GM18868 (cell line): ENCODE data around the gene NUP210.
A peak's percentile ranks its signal among the peaks of the same experiment; 100 is the strongest.
"Not testable (repeated sequence)": the region's sequence is repeated elsewhere in the genome, so short reads cannot be mapped to it uniquely, and the experiment has no call there.

Experiments
- ATAC-seq: cut with Tn5 transposase; IDR thresholded peaks from one replicate; pipeline ENCODE4 v1.9.1; 2021; ENCODE audit warnings: mild to moderate bottlenecking, moderate library complexity; ENCODE audit not compliant: unreplicated experiment

Gene NUP210

DNA sequence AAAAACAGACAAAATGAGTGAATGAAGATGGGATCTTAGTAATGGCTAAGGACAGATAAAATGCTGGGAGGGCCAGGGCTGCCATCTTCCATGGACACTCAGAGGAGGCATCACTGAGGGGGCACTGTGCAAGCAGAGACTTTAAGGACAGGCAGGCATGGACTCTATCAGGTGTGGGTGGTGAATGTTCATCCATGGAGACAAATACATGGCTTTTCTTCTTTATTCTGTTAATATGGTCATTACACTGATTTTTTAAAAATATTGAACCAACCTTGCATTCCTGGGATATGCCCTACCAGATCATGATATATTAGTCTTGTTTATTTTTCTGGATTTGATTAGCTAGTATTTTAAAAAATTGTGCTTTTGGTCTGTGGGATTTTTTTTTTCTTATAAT, 12.2 kb downstream of the NUP210 start:
- no peak for ATAC-seq

DNA sequence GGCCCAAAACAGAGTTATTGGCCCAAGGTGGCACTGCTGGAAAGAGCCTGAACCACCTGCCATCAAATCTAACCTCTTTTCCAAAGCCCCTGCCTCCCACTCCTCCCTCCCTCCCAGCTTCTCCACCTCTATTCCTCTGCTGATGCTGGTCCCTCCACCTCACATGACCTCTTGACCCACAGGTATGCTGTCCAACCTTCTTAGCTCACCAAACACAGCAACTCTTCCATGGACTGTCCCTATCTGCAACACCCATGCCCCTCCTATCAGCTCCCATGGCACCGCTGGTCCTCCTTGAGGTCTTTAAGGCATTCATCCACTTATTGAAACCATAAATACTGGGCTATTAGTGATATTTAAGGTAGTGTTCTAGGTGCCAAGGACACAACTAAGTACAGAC, 12.6 kb downstream of the NUP210 start:
- no peak for ATAC-seq

DNA sequence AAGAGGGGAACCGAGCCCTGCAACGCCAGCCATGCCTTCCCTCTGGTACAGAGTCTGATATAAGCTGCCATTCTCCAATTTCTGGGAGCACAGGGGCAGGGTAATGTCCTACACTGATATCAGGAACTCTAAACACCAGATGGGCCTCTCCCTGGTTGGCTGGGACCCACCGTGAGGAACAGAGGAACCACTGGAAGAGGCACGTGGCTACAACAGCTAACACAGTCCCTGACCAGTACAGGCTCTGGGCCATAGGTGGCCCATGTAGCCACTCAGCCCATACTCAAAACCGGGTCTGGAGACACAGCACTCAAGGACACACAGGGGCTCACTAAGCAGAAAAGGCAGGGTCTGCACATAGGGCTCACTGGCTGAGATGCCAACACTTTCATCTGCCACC, 13.9 kb downstream of the NUP210 start:
- ATAC-seq: no peak

DNA sequence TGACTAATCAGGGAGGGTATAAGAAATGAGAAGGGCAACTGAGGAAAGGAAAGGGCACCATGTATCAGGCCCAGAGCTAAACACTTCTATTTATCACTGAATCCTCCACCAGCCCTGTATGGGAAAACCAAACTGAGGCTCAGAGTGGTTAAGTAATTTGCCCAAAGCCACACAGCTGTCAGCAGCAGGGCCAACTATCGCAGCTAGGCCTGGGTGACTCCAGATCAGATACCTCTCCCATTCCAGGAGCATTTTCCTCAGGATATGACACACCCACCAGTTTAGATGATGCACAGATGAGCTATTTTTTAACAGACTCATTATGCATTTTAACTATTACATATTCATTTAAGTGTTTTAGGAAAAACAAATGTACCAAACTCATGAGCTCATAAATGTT, 14.5 kb downstream of the NUP210 start:
- no peak for ATAC-seq

DNA sequence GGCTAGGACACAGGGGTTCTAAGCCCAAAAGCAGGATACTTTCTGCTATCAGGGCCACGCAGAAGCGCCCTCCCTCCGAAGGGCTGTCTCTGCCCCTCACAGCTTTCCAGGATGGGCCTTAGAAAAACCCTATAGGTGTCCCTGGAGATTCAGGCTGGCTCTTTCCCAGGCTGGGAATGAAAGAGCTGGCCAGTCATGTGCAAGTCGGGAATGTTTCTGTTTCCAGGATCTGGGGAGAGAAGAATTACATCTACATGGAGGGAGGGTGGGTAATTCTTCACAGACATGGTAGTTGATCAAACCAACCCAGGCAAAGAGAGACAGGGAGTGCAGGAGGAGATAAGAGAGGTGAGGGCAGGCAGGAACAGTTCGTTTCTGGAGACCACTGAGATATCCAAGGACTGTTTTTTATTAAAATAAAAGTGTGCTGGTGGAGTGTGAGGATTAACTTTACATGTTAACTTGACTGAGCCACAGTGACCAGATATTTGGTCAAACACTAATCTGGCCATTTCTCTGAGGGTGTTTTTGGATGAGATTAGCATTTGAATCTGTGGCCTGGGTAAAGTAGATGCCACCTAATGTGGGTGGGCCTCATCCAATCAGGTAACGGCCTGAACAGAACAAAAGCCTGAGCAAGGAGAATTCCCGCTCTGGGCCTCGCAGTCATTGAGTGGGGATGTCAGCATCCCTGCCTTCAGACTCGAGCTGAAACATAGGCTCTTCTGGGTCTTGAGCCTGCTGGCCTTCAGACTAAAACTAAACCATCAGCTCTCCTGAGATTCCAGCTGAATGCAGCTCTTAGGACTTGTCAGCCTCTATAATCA, 15.3 kb downstream of the NUP210 start:
- no peak for ATAC-seq

DNA sequence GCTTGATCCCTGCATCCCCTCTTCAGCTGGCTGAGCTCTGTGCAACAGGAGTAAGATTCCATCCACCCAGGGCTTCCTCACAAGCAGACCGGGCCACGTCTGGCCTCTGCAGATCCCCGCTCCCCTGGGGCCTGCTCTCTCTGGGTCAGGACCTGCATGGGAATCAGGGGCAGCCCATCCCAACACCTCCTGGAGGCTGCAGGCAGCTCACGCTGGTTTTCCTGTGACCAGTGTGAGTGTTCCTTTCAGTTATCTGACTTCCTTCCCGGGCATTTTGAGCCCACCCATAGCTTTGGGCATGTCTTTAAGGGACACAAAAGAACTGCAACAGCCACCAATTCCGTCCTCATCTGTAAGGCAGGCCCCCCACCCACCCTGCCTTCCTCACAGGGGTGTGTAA, 16.3 kb downstream of the NUP210 start:
- no peak for ATAC-seq

DNA sequence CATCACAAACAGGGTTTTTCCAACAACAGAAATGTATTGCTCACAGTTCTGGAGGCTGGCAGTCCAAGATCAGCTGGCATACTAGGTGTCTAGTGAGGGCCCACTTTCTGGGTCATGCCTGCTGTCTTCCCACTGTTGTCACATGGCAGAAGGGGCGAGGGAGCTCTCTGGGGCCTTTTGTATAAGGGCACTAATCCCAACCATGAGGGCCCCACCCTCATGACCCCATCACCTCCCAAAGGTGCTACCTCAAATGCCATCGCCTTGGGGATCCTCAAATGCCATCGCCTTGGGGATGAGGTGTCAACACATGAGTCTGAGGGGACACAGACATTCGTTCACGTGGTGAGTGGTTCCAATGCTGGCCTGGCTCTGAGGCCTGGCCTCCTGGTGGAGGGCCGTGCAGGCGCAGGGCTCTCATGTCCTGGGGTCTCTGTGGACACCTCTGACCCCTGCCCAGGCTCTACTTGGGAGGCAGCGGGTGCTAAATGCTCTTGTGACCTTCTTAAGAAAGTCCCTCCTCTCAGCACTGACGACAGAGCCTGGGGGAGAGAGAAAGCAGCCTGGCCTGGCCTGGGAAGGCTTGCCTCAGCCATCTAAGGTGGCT, 16.8 kb downstream of the NUP210 start:
- no peak for ATAC-seq

DNA sequence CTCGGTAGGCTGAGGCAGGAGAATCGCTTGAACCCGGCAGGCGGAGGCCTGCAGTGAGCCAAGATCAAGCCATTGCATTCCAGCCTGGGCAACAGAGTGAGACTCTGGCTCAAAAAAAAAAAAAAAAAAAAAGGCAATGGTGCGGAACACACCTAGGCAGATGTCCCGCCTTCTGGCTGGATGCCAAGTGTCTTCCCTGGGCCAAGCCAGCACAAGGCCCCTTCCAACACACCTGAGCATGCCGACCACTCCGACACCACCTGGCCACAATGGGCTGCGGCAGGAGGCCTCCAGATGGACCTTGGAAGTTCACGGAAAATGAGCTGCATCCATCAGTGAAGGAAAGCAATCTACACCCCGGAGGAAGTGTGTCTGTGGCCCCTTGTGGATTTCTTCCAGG, 19.0 kb downstream of the NUP210 start:
- ATAC-seq: no peak

DNA sequence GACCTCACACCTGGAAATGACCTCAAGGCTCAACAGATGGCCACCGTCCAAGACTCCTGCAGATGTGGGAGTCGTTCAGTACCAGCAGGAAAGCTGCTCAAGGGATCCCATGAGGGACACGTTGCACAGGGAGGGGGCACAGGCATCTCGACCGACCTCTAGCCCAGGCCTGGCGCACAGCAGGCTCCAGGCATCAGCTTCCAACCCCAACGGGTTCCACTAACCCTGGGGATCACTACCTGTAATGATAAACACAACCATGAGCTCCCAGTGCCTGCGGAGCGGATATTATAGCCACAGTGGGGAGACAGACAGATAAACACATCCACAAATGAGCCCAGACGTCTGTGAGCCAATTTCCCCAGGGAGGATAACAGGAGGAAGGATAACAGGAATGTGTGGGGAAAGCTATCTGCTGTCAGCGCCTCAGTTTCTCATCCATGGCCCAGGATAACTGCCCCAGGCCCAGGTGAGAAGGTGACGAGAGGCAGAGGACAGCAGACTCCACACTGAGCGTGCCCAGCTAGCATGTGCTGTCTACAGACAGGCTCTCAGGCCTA, 19.9 kb downstream of the NUP210 start:
- no peak for ATAC-seq

DNA sequence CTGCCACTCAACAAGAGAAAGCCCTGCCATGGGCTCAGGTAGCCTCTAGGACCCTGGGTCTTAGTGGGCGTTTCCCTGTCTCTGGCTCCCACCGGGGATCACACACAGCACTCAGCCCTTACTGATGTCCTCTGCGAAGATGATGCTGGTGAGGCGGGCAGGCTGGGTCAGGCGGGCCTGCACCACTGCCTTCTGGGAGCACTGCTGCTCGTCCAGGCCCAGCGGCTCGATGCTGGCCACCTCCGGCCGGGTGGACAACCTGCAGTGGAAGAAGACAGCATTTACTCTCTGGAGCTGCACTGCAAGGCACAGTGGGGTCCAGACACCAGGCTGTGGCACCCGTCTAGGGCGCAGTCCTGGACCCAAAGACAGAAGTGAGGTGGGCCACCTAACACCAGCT, 20.5 kb downstream of the NUP210 start:
- no peak for ATAC-seq

DNA sequence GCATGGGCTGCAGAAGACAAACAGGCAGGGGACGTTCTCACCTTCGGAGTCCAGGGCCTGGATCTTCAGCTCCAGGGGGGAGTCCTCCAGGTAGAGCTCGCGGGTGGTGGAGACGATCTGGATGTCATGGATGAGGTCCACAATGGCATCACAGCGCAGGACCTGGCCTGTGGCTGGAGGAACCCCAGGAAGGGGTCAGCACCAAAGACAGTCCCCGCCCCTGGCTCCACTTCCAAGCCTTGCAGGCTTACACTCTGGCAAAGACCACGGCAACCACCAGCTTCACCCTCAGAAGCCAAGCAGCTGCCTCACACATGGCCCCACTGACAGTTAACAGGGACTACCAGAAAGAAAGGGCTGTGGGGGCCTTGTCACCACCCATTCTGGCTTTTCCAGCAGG, 22.8 kb downstream of the NUP210 start:
- ATAC-seq: no peak

DNA sequence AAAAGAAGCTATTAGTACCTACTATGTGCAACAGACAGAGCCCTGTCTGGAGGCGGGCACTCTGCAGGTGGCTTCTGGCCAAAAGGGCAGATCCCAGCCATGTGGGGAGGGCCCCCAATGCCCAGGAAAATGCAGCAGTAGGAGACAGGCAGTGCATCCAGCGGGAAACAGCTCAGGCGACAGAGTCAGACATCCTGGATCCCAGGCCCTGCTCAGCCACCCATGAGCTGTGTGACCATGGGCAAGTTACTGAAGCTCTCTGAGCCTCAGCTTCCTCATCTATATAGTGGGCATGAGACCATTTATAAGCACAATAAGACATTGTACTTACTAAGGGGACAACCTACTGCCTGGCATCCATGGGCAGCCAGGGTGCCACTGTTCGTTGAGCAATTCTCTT, 25.8 kb downstream of the NUP210 start:
- ATAC-seq: no peak

DNA sequence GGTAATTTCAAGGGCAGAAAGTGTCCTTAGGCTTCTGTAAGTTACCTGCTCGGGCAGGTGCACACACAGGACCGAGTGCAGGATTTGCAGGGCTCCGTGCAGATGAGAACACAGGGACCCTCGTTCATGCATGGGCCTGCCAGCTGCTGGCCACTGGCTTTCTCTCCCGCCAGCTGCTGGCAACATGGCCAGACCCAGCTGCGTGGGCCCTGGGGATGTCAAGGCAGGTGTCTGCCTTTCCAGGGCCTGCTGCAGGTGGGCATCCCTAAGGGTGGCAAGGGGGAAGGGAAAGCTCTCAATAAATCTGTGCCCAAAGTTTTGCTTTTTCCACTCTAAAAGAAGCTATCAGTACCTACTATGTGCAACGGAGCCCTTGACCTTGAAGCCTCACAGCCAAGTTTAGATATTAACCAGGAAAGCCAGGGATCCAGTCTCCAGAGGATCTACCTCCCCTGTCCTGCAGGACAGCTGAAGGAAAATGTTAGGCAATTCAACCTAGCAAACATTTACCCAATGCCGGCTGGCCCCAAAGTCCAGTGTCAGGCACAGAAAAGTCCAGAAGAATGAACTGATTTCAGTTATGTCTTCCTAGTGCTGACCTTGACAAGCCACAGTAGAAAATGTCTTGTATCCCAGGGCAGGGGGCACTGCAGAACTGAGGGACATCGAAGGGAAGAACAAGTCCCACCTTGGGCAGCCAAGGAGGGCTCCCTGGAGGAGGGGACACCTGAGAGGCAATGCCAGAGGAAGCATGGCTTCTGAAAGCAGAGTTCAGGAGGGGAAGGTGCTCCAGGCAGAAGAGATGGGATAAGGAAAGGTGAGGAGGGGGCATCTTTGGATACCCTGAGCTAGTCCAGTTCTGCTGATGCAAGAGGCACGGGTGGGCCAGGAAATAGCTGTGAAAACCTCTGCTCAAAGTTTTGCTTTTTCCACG, 26.4 kb downstream of the NUP210 start:
- ATAC-seq: no peak

DNA sequence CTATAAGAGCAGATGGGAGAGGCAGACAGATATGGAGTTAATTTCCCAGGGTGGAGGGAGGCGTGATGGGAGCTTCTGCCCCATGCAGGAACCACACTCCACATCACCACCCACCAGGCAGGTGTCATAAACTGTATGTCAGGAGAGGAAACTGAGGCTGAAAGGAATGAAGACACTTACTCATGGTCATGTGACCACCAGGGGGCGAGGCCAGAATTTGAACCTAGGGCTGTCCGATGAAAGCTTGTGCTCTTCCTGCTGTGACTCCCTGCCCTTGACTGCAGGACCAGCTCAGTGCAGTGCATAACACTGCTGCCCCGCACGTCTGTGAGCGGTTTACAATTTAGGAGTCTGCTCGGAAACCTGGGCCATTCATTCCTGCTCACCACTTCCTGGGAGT, 28.8 kb downstream of the NUP210 start:
- ATAC-seq: no peak

DNA sequence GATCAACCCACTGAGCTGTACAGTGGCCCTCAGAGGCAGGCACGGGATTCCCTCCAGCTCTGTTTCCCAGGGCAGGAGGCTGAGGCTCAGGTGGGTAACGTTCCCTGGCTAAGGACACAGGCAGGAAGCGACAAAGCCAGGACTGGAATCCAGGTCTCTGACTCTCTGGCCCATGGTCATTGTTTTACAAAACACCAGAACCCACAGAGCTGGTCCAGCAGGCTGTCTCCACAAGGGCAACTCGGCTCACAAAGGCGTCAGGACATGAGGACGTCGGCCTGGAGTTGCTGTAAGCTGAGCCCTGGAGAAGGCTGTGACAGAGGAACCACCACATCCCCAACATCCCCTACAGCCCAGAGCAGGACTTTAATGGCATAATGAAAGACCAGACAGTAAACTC, 30.7 kb downstream of the NUP210 start:
- ATAC-seq: no peak

DNA sequence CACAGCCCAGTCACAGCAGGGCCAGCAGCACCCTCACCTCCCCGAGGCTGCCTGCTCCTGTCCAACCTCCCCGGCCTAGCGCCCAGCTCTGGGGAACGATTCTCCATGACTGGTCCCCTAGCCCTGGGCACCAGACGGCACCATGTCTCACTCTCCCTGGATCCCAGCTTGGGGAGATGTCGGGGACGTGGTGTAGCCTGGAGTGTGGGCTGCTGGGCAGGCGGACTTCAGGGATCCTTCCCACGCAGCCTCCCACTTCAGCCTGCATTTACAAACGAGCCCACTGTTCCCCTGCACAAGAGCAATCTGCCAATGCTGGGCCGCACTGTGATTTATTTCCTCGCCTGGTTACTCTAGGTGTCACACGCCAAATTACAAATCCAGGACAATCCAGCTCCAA, 31.3 kb downstream of the NUP210 start:
- ATAC-seq: no peak

DNA sequence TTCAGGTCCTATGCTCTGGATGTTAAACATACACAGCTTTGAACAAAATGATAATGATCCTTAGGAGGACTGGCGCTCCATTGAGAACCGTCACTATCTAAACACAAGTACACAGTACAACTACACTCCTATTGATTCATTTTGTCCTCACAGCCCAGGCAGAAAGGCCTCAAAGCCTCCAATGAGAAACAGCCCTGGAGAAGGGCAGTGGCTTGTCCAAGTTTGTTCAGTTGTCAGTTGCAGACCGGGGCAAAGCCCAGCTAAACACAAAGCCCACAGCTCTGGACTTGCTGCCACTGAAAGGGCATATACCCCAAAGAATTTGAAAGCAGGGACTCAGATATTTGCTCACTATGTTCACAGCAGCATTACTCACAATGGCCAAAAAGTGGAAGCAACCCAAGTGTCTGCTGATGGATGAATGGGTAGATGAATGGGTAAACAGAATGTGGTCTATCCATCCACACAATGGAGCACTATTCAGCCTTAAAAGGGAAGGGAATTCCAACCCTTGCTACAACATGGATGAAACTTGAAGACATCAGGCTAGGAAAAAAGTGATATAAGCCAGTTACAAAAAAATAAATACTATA, 34.7 kb downstream of the NUP210 start:
- no peak for ATAC-seq

DNA sequence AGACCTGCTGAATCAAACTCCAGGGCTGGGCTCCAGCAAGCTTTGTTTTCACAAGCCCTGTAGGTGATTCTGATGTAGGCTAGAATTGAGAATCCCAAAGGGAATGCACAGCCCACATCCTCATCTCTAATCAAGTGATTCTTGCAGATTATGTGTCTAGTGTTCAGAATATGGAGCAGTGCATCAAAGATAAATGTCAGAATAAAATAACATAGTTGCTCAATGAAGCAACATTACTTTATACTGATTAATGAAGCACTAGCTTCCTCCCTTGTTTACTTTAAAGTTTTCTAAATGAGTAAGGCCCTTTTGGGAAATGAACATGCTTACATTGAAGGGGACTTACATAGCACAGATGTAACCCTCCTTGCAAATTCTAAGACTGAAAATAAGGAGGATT, 39.2 kb downstream of the NUP210 start:
- ATAC-seq: no peak

DNA sequence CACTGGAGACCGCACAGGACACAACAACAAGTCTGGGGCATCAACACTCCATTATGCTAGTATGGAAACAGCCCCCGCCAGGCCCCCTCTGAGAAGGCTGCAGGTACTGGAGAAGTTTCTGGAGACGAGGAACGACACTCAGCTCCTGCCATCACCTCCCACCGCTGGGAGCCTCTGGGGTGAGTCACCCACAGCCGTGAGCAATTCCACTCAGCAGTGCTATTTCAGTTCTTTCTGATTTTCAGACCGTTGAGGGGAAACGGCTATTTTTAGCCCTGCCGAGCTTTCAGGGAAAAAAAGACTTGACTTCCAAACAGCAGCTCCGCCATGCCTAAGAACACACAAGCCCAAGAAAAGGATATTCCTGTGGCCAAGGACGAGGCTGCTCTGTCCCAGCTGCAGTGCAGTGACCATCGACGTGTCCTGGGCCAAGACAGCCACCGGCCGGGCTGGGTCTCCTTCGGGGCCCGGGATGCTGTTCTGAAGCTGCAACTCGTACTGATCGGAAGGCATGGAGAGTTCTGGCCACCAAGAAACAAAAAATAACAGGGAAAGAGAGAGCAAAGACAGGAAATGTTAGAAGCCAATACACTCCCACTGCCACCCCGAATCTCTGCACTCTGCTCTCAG, 40.8 kb downstream of the NUP210 start:
- ATAC-seq: no peak

DNA sequence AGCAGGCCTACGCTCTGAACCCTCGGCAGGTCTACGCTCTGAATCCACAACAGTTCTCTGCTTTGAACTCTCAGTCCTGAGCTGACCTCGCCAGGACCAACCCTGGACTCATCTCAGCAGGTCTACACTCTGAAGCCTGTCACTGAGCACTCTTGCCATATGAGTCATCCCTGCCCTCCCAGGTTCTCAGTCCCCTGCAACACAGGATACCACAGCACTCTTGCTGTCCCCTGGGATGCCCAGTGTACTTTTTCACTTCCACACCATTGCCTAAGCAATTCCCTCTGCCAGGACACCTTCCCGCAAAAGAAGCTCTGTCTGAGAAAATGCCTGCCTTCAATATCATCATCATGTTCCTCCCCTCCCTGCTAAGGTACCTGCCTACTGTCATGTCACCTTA, 42.0 kb downstream of the NUP210 start:
- ATAC-seq: peak; percentile 59

DNA sequence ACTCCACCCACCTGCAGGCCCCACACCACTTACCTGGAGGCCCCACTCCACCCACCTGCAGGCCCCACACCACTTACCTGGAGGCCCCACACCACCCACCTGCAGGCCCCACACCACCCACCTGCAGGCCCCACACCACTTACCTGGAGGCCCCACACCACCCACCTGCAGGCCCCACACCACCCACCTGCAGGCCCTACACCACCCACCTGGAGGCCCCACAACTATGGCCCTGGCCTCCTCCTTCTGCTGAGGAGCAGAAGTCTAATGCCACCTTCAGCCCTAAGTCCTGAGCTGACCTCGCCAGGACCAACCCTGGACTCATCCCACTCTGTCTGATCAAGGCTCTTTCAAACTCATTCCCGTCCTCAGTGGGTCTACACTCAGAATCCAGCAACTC, 42.4 kb downstream of the NUP210 start:
- ATAC-seq: not testable (repeated sequence)
